OCI-LY3 (cell line): ENCODE measurements around the gene CMKLR1.

Experiments
- EZH2phosphoT487 ChIP-seq: fragments of 200-600 bp; shearing (Covaris generic); IDR thresholded peaks from 2 replicates; pipeline ENCODE4 v1.6.1; 2018; ENCODE audit warnings: antibody characterized with exemption, mixed run types, low read depth
- TF ChIP-seq, protein P1 (sequence below): fragments of 200-600, 300-600 bp; sonication (generic); IDR thresholded peaks from 2 replicates; pipeline ENCODE4 v1.5.1; 2014; ENCODE audit warnings: antibody characterized with exemption, low read length, low read depth

- TF ChIP-seq, protein P1, sequence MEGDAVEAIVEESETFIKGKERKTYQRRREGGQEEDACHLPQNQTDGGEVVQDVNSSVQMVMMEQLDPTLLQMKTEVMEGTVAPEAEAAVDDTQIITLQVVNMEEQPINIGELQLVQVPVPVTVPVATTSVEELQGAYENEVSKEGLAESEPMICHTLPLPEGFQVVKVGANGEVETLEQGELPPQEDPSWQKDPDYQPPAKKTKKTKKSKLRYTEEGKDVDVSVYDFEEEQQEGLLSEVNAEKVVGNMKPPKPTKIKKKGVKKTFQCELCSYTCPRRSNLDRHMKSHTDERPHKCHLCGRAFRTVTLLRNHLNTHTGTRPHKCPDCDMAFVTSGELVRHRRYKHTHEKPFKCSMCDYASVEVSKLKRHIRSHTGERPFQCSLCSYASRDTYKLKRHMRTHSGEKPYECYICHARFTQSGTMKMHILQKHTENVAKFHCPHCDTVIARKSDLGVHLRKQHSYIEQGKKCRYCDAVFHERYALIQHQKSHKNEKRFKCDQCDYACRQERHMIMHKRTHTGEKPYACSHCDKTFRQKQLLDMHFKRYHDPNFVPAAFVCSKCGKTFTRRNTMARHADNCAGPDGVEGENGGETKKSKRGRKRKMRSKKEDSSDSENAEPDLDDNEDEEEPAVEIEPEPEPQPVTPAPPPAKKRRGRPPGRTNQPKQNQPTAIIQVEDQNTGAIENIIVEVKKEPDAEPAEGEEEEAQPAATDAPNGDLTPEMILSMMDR, result no peak
- no peak for TF ChIP-seq EZH2phosphoT487
These were observed 40.7 kb upstream of the CMKLR1 start for GRCh38 chr12:108379823-108380222.
